GM18858 (cell line): ENCODE results near the gene WSCD1.

Source experiments
- ATAC-seq: cut with Tn5 transposase; IDR thresholded peaks from one replicate; pipeline ENCODE4 v1.9.1; 2021; ENCODE audit not compliant: unreplicated experiment

WSCD1 gene

DNA sequence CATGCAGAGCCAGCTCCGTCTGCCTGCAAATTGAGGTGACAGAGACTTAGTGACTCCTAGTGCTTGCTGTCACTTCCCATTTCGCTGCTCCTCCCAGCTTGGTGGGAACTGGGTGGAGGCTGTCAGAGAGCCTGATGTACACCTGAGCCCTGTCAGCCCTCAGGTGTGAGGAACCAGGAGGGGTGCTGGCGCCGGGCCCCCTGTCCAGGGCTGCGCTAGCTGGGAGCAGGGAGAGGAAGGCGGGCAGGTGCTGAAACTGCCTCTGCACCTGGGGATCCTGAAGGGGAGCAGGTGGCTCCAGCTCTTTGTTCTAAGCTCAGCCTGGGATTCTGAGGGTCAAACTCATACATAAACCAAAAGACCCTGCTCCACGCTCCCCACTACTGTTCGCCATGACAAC is 10.8 kb upstream of the WSCD1 start:
- ATAC-seq = no peak

DNA sequence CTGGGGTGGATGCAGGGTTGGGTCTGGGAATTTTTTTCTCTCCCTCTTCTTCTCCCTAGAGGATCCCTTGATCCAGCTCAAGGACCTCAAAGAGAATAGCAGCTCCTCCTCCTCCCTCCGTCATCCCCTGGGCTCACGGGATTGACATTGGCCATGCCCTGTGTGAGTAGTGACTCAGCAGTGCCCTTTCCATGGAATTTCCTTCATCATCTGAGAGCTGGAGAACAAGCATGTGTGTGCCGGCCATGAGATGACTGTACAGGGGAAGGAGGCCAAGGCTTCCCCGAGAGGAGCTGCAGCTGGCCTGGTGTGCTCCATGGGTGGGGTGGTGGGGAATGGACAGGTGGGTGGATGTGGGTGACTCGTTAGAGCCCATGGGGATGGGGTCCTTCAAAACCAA is 8.9 kb upstream of the WSCD1 start:
- no peak for ATAC-seq

DNA sequence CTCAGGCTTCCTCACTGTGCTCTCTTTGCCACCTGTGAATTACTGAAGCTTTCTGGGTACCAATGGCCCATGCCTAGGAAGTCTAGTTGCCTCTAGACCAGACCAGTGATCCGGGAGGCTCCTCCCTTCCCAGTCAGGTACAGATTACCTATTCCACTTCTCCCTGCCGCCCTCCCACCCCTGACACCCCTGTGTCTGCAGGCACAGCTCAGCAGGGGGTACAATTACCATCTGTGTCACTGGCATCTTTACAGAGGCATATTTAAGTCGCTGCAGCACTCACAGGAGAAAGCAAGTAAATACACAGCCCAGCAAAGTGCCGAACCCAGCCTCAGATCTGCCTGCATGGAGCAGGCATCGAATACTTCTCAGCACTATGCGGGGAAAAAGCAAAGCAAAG is 5.3 kb upstream of the WSCD1 start:
- ATAC-seq = no peak

DNA sequence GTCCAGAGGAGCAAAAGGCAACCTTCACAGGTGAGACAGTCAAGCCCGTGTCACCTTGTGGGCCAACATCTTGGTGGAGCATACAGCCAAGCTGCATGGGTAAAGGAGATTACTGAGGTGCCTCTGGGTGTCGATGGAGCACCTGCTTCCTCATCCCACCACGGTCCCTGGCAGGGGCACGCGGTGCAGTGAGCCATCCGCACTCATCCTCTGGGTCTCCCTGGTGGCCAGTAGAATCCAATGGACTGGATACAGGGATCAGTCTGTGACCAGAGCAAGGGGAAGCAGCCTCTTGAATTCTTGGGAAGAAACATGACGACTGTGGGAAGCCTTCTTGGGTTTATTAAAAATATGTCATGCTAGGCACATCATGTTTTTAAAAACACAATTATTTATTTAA is 4.8 kb upstream of the WSCD1 start:
- no peak for ATAC-seq

DNA sequence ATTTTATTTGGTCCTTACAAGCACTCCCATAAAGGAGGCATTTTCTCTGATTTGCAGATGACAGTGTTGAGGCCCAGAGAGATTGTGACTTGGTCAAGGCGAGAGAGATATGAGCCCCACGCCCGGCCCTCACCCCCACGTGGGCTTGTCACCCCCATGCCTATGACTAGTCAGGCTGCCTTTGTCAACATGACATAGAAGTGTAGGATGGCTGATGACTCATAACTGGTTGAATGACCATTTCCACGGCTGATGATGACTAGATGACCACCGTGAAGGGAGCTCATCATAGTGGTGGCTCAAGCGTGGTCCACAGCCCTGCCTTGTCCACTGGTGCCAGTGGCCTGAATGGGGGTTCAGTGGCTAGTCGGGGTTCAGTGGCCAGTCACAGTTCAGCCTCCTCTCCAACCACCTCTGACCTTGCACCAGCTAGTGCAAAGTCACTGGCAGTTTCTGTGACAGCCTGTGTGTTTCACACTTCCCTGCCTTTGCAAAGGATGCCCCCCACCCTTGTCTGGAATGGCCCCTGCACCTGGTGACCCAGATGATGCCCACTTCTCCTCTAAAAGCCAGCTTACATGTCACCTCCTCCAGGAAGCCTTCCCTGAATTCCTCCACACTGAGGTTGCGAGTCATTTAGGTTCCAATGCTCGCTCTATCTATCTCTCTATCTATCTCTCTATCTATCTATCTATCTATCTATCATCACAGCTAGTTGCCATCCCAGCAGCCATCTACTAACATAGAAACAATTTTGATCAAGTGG is 3.8 kb upstream of the WSCD1 start:
- no peak for ATAC-seq

DNA sequence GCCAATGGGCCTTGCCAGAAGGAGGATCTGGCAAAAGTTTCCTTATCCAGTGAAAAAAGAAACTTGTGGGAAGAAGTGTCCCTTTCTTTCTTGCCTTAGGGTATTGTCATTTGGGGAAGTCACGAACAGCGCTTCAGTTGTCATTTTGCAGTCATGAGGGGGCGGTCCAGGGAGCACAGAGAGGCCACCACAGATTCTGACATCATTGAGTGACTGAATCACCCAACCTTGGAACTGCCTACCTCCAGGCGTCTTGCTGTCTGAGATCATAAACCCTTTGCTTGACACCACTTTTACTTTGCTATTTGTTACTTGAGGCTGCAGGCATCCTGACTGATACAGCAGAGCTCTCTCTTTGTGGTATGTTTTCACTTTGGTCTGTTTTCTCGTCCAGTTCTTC is 3.1 kb upstream of the WSCD1 start:
- no peak for ATAC-seq

DNA sequence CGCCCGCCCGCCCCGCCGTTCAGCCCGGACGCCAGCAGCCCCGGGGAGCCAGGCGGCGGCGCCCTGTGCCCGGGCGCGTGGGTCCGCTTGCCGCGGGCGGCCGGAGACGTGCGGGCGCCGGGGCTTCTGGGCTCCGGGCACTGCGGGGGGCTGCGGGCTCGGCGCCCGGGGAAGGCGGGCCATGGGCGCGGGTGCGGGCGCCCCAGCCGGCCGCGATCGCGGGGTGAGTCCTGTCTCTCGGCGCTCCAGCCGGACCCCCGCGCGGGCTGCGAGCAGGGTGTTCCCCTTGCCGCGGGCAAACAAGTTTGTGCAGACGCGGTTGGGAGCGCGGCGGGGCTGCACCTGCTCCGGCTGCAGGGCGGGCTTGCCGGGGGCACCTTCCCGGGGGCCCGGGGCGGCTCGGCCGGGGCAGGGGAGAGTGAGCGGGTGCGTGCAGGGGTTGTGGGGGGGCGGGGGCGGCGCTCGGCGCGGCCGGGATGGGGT is 292 bp downstream of the WSCD1 start:
- ATAC-seq = no peak

DNA sequence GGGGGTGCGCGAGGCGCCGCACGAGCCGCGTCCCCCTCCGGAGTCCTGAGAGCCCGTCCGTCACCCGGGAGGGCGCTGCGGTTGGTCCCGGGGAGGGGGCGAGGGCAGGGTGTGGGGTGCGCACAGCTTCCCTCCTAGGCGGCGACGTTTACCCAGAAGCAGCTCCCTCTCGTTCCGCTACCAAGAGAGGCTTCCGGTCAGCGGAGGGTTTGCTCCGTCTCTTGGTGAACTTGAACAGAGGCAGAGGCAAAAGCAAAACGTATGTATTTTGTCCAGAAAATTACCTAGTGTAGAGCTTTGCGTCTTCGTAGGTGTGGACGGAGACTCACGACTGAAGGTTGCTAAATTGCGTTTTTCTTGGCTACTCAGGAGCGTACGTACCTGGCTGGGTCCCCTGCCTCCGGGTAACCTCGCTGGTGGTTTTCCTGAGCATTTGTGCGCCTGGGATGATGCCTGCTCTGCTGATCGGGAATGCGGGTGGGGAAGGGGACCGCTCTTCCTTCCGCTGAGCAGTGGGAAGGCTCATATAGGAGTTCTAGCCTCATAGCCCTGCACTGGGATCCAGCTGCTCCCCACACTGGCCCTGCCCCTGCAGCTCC is 833 bp downstream of the WSCD1 start:
- no peak for ATAC-seq

DNA sequence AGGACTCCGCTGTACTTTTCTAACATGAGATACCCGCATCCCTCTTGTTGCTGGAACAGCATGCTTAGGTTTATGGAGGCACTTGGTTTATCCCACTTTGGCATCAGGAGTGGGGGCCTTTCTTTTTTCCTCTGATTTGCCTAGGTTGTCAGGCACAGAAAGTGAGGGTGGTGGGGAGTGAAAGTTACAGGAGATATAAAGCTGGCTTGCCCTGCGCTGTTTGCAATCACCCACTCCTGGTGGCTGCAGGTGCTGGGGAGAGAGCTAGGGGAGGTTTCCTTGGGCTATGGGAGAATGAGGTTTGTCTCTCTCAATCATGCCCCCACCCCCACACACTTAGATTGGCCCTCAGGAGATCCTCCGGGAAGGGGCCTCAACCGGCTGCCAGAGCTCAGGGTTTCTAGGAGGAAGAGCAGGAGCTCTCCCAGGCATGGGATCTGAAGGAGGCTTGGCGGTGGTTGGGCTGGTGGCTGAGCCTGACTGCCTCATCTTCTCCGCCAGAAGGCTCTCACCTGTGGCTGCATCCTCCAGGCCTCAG is 1.4 kb downstream of the WSCD1 start:
- no peak for ATAC-seq

DNA sequence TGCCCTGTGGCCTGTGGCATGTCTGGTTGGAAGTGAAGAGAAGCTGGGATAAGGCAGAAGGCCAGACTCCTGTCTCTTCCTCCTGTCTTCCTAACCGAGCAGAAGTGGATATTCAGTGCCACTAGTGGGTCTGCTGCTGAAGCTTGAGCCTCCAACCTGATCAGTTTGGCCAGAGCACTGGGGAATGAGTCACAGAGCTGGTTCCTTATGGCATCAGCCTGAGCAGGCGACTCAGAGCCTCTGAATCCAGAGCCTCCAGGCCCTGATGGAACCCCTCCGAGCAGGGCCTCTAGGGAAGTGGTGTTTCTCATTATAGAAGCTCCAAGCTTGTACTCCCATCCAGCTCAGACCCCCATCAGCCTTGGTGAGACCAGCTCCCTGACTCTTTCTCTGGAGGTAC is 2.0 kb downstream of the WSCD1 start:
- ATAC-seq = no peak

DNA sequence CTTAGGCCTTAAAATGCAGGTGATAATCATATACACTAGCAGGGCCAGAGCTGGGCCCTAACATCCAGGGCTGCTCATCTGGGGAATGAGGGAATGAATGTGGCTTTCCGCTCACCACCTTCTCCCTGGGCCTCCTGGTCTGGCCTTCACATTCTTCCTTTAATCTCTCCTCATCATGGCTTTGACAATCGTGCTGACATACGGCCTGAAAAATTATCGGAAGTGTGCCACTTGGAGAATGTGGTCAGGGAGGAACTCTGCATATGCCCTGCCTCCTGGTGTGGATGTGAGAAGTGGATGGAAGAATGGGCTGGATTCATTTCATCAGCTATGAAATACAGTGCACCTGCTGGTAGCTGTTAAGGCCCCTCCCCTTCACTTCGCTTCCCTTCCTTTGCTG is 2.4 kb downstream of the WSCD1 start:
- no peak for ATAC-seq

DNA sequence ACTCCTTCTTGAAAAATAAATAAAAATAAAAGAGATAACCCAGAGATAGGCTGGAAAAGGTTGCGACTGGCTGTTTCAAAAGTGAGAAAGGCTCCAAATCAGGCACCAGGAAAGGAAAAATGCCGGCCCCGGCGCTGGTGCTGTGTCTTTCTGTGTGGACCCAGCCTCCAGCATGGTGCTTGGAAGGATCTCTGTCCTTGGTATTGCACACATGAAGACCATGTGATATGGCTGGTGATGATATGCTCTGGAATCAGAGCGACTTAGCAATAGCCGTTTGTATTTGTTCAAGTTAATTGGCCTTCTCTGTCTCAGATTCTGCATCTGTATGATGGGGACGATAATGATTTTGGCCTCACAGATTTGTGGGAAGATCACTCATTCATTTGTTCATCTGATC is 3.4 kb downstream of the WSCD1 start:
- no peak for ATAC-seq

DNA sequence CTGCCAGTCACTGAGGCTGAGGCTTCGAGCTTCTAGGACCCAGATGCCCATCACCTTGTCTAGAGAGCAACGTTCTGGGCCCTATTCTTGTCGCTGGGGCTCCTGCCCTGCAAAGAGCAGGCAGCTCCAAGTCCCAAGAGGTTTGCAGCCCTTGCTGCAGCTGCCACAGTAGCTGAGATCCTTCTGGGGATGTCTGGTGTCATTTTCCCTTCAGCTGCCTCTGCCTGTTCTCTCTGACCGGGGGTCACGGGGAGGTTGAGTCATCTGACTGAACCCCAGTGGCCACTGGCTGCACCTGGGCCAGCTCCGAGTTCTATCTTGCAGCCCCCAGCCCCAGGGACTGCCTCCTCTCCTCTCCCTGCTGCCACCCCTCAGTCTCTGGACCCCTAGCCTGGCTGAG is 4.9 kb downstream of the WSCD1 start:
- no peak for ATAC-seq

DNA sequence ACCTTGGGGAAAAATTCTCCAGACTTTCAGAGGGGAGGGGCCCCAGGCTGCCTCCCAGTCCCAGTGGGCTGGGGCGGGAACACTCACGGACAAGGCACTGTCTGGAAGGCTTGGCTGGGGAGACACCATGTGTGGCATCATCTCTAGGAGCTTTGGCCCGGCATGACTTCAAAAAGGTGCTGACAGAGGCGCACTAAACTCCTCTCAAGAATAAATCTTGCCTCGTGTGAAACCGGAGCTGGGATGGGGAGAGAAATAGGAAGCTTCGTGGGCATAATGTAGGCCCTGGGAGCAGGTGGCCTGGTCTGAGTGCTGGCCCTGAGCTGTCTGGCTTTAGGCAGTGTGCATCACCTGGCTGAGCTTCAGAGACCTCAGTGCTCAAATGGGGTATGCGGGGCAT is 5.7 kb downstream of the WSCD1 start:
- no peak for ATAC-seq

DNA sequence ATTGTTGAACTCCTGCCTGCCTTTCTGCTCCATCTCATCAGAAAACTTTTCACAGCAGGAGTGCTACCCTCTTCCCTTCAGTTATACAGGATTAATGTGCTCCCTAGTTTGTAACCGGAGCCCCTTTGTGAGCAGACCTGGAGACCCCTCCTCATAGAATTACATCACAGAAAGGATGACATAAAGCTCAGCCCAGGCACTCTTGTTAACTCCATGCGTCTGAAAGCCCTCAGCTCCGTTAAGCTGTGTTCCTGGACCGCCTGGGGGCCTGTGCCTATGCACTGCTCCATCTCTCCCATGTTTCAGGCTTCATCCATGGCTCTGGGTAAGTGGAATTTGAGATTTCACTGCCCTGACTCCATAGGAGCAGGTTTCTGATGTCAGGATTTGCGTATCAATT is 7.6 kb downstream of the WSCD1 start:
- ATAC-seq = no peak

DNA sequence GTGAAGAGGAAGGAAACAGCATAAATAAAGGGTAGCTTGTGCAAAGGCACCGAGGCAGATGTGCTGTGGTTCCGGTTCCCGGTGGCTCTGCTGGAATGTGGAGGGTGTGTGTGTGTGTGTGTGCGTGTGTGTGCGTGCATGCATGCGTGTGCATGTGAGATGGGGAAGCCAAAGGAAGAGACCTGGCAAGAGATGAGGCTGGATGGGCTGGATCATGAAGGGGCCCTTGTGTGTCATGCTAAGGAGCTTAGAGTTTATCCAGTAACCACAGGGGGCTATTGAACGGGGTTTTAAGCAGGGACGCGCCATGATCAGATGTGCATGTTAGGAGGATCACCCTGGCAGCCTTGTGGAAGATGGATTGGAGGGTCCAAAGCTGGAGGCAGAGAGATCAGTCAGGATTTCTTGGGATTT is 8.3 kb downstream of the WSCD1 start:
- ATAC-seq = no peak

DNA sequence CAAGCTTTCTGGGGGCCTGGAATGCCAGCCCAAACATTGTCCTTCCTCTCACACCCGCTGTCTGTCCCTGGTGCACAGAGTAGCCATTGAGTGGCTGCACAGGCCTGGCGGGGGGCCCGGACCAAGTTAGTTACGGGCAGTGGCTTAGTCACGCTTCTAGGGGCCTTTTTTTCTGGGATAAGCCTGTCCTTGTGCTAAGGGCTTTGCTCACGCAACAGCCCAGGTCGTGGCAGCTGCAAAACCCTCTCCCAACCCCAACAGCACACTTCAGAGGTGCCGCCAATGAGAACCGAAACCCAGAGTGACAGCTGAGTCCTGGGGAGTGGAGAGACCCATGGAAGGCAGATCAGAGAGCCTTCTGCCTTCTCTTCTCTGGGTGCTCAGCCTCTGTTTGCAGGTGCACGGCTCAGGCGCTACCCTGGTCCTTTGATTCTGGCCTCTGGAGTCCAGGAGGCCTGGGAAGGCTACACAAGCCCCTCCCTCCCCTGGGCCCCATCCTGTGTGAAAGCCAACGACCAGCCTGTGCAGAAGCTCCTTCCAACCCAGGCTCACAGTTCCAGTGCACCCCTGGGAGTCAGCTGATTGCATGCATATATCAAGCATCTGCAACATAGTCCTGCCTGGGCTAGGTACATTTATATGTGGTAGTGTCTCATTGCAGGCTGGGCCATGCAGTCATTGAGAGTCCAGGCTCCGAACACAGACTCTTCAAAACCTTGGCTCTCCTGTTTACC is 9.1 kb downstream of the WSCD1 start:
- no peak for ATAC-seq

DNA sequence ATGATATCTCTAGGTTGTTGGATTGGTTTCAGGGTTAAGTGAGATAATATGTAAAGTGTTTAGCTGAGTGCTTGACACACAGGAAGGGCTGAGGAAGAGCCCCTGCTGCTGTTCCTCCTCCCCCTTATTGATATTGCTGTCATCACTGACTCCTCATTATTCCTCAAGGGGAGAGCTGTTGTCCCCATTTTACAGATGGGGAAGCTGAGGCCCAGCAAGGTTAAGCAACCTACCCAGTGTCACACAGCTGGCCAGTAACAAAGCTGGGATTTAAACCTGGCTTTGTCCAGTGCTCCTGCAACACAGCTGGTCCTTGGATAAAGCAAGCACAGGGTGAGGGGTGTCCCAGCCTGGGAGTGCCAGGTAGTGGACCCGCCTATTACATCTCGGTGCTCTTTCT is 9.8 kb downstream of the WSCD1 start:
- ATAC-seq = no peak

DNA sequence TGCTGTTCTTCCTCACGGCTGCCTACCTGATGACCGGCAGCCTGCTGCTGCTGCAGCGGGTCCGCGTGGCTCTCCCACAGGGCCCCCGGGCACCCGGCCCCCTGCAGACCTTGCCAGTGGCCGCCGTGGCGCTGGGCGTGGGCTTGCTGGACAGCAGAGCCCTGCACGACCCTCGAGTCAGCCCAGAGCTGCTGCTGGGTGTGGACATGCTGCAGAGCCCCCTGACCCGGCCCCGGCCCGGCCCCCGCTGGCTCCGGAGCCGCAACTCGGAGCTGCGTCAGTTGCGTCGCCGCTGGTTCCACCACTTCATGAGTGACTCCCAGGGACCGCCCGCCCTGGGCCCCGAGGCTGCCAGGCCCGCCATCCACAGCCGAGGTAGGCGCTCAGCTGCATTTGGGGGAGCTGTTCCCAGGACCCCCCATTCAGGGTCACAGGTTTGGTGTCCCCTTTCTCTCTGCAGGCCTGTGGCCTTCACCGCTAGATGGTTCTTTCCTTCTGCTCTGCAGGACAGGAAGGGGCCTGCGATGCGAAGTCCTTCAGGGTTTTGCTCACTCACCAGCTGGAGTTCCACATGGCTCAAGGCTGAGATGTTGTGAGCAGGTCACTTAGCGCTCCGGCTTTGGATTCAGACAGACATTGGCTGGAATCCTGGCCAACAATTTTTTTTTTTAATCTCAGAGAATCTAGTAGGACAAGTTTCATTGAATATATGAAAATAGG is 10.7 kb downstream of the WSCD1 start:
- no peak for ATAC-seq

DNA sequence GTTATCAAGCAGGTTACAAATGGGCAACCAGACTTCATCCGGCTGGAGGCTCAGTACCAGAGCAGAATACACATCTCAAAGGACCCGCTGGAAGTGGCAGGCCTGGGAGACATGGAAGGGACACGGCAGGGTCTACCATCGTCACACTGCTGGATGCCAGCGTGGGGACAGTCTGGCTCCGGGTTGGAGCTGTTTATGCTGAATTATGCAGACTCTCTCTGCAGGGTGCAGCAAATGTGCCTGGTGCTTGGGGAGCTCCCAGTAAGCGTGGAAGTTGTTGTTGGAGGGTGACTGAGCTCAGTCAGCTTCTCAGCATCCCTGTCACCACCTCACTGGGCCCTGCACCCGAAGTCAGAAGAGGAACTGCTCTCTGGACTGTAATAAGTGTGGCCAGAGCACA is 12.2 kb downstream of the WSCD1 start:
- ATAC-seq = no peak
